OCI-LY1 (cell line): ENCODE results near the gene TRIM27.

Experiments
- H2AFZ ChIP-seq: fragments of 200-600 bp; sonication (generic), shearing (Covaris generic); 2 replicates; pipeline ENCODE4 v1.6.0; 2014; ENCODE audit warnings: antibody characterized with exemption, mild to moderate bottlenecking, low read length
- H3F3A ChIP-seq: fragments of 200-600 bp; sonication (generic), shearing (Covaris generic); 2 replicates; pipeline ENCODE4 v1.6.0; 2014; ENCODE audit warnings: mild to moderate bottlenecking, antibody characterized with exemption, low read length, moderate library complexity; ENCODE audit not compliant: insufficient read depth
- H3K27ac ChIP-seq: fragments of 200-600 bp; sonication (generic); 2 replicates; pipeline ENCODE4 v1.5.1; 2014; ENCODE audit warnings: low read length, mixed run types, mild to moderate bottlenecking, low read depth; ENCODE audit not compliant: poor library complexity, severe bottlenecking
- H3K27me3 ChIP-seq: fragments of 200-600 bp; sonication (generic); 2 replicates; pipeline ENCODE4 v1.6.0; 2014; ENCODE audit warnings: antibody characterized with exemption, mild to moderate bottlenecking, low read length, moderate library complexity; ENCODE audit not compliant: insufficient read depth
- H3K36me3 ChIP-seq: fragments of 200-600 bp; sonication (generic); 2 replicates; pipeline ENCODE4 v1.6.1; 2014; ENCODE audit warnings: mild to moderate bottlenecking, antibody characterized with exemption, low read length, moderate library complexity, mixed read lengths; ENCODE audit not compliant: insufficient read depth
- H3K4me1 ChIP-seq: fragments of 200-600 bp; sonication (generic); 2 replicates; pipeline ENCODE4 v1.5.1; 2014; ENCODE audit warnings: mild to moderate bottlenecking, low read length, moderate library complexity; ENCODE audit not compliant: insufficient read depth, severe bottlenecking
- H3K4me2 ChIP-seq: fragments of 200-600 bp; sonication (generic), shearing (Covaris generic); 2 replicates; pipeline ENCODE4 v1.6.1; 2014; ENCODE audit warnings: low read length
- H3K4me3 ChIP-seq: fragments of 200-600 bp; sonication (generic); 2 replicates; pipeline ENCODE4 v1.5.1; 2014; ENCODE audit warnings: low read length, low read depth, mild to moderate bottlenecking, mixed read lengths; ENCODE audit not compliant: poor library complexity, severe bottlenecking
- H3K79me2 ChIP-seq: fragments of 200-600 bp; shearing (Covaris generic); 2 replicates; pipeline ENCODE4 v1.6.1; 2016; ENCODE audit warnings: mixed run types, low read length, mixed read lengths; ENCODE audit not compliant: insufficient read depth
- H3K9ac ChIP-seq: fragments of 200-600 bp; sonication (generic), shearing (Covaris generic); 2 replicates; pipeline ENCODE4 v1.6.1; 2014; ENCODE audit warnings: mild to moderate bottlenecking, low read length, mixed read lengths
- H3K9me2 ChIP-seq: fragments of 200-600 bp; sonication (generic), shearing (Covaris generic); 2 replicates; pipeline ENCODE4 v1.6.1; 2014; ENCODE audit warnings: low read depth, mild to moderate bottlenecking, low read length, mixed read lengths
- H3K9me3 ChIP-seq: fragments of 200-600 bp; shearing (Covaris generic); 2 replicates; pipeline ENCODE4 v1.6.1; 2014; ENCODE audit warnings: low read length, mixed read lengths
- H4K20me1 ChIP-seq: fragments of 200-600 bp; sonication (generic), shearing (Covaris generic); 2 replicates; pipeline ENCODE4 v1.6.0; 2016; ENCODE audit warnings: mild to moderate bottlenecking, low read length; ENCODE audit not compliant: insufficient read depth
- EZH2 ChIP-seq: fragments of 200-600 bp; sonication (generic), shearing (Covaris generic); IDR thresholded peaks from 2 replicates; pipeline ENCODE4 v1.8.0; 2017; ENCODE audit warnings: borderline replicate concordance, mixed run types, mild to moderate bottlenecking, antibody characterized with exemption, low read length, moderate library complexity, mixed read lengths
- TF ChIP-seq, protein P1 (sequence below): fragments of 200-600 bp; sonication (generic), shearing (Covaris generic); IDR thresholded peaks from 2 replicates; pipeline ENCODE4 v1.5.1; 2017; ENCODE audit warnings: mild to moderate bottlenecking, antibody characterized with exemption, low read length, moderate library complexity, mixed read lengths

TRIM27 gene

DNA sequence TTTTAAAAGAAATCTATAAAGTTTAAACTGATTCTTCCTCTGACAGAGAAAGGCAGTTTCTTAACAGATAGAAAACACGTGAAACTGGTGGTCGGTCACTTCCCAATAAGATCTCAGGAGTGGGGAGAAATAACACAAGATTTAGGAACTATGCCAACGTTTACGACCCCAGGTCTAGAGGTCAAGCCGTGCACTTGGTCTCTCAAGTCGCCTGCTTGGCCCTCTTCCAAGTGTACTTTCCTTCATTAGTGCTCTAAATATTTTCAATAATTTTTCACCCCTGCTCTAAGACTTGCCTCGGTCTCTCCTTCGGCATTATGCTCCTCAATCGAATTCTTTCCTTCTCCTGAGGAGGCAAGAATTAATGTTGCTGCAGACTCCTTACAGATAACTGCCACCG lies 61.7 kb downstream of the TRIM27 start:
- Histone ChIP-seq H3K36me3 (no peaks in the 10 kb centered on the region), H3F3A (no peaks in the 10 kb centered on the region), H3K9me2 (no peaks in the 10 kb centered on the region), H3K9me3 (peaks cover 10% of the 10 kb centered on the region), H2AFZ (no peak overlapping the region), H3K4me1 (peaks cover 18% of the 10 kb centered on the region), H3K9ac (no peak overlapping the region), H4K20me1 (no peaks in the 10 kb centered on the region), H3K27me3 (no peaks in the 10 kb centered on the region; the same call in 1 of the 2 replicates), H3K79me2 (no peaks in the 10 kb centered on the region), H3K27ac (no peak overlapping the region), H3K4me2 (no peak overlapping the region), H3K4me3 (no peak overlapping the region)
- no peak for TF ChIP-seq EZH2
- TF ChIP-seq, protein P1, sequence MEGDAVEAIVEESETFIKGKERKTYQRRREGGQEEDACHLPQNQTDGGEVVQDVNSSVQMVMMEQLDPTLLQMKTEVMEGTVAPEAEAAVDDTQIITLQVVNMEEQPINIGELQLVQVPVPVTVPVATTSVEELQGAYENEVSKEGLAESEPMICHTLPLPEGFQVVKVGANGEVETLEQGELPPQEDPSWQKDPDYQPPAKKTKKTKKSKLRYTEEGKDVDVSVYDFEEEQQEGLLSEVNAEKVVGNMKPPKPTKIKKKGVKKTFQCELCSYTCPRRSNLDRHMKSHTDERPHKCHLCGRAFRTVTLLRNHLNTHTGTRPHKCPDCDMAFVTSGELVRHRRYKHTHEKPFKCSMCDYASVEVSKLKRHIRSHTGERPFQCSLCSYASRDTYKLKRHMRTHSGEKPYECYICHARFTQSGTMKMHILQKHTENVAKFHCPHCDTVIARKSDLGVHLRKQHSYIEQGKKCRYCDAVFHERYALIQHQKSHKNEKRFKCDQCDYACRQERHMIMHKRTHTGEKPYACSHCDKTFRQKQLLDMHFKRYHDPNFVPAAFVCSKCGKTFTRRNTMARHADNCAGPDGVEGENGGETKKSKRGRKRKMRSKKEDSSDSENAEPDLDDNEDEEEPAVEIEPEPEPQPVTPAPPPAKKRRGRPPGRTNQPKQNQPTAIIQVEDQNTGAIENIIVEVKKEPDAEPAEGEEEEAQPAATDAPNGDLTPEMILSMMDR: no peak

- Histone ChIP-seq H3K4me1 (peaks cover 12% of the 10 kb centered on the region), H3K27ac (no peak overlapping the region), H3K9me3 (peaks cover 13% of the 10 kb centered on the region), H3K4me3 (no peak overlapping the region), H3K9ac (no peak overlapping the region), H3F3A (no peaks in the 10 kb centered on the region), H3K79me2 (no peaks in the 10 kb centered on the region), H3K27me3 (no peaks in the 10 kb centered on the region; the same call in 1 of the 2 replicates), H3K9me2 (no peaks in the 10 kb centered on the region), H4K20me1 (no peaks in the 10 kb centered on the region), H3K4me2 (no peak overlapping the region), H2AFZ (no peak overlapping the region), H3K36me3 (no peaks in the 10 kb centered on the region)
- TF ChIP-seq, protein P1: no peak
- TF ChIP-seq EZH2: no peak
These were observed 62.4 kb downstream of the TRIM27 start for GRCh38 chr6:28861339-28861738.

DNA sequence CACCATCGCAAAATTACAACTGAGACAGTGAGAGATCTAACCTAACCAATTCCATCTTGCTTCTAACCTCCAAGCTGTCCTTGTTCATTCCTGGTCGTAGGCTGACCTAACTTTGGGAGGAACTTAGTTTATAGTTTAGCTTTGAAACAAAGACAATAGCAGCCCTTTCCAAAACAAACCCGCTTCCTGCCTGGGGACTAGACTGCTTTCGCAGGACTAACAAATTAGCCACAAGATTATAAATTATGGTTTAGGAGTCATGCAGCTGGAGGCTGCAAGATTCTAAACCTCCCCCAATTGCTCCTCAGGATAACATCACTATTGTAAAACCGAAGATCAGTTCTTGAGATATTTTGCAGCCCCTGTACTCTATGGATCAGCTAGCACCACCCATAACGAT lies 63.2 kb downstream of the TRIM27 start:
- peaks cover 15% of the 10 kb centered on the region for H3K9me3 ChIP-seq
- H4K20me1 ChIP-seq: no peaks in the 10 kb centered on the region
- H3K36me3 ChIP-seq: no peaks in the 10 kb centered on the region; the same call in 1 of the 2 replicates
- H3K4me1 ChIP-seq: peaks cover 12% of the 10 kb centered on the region
- no peak overlapping the region for H3K4me2 ChIP-seq
- no peaks in the 10 kb centered on the region for H3K79me2 ChIP-seq
- no peak overlapping the region for H2AFZ ChIP-seq
- H3K27me3 ChIP-seq: no peaks in the 10 kb centered on the region; the same call in 1 of the 2 replicates
- no peak overlapping the region for H3K4me3 ChIP-seq
- no peak overlapping the region for H3K27ac ChIP-seq
- H3K9me2 ChIP-seq: no peaks in the 10 kb centered on the region
- TF ChIP-seq, protein P1: no peak
- TF ChIP-seq EZH2: no peak
- H3K9ac ChIP-seq: no peak overlapping the region
- no peaks in the 10 kb centered on the region for H3F3A ChIP-seq
